K562 (cell line): ENCODE measurements around the gene CIAO3. TPM values are rescaled to one million over a fixed set of nuclear protein-coding genes. Genes with fewer than 3 reads are reported as not detected.
A peak's percentile ranks its signal among the peaks of the same experiment; 100 is the strongest.
"Not testable (repeated sequence)": the region's sequence is repeated elsewhere in the genome, so short reads cannot be mapped to it uniquely, and the experiment has no call there.

ENCODE experiments used
- ATAC-seq: fragments of 200-7000 bp; cut with Tn5 transposase; 3 replicates; pipeline ENCODE4 v1.9.1; 2020; ENCODE audit warnings: moderate library complexity
- BruUV-seq: library from RNA; stranded (reverse); fragments of 400-500 nt; replicated peaks from 2 replicates; lab custom pipeline; 2021; lab: Mats Ljungman, UMichigan
- CTCF ChIA-PET: fragments of 300-600 bp; formaldehyde crosslinking; extraction: SDS; loops from one replicate; lab custom pipeline; 2021; ENCODE audit warnings: low intra/inter-chr PET ratio; lab: Yijun Ruan, JAX
- POLR2A ChIA-PET: fragments of 300-600, 350-650 bp; sonication (Branson Sonifier 250); formaldehyde crosslinking; extraction: SDS; loops from one replicate; lab custom pipeline; 2021; ENCODE audit warnings: antibody characterized with exemption, inconsistent platforms; lab: Yijun Ruan, JAX
- DNase-seq, 4 experiments: peaks; one replicate each; pipeline versions ENCODE4 v3.0.0 to v3.0.0-alpha.2; 2011 to 2018; ENCODE audit warnings: low spot score in 3 of 4, mixed read lengths in 3 of 4; ENCODE audit errors: extremely low read depth in 1 of 4
- FAIRE-seq: peaks from 2 replicates; lab custom pipeline; 2011; peaks lifted over from hg19 to GRCh38; lab: Jason Lieb, UNC
- H2AFZ ChIP-seq: 2 replicates; pipeline ENCODE4 v1.6.0; 2011; ENCODE audit warnings: low read depth, low read length, control low read depth, inconsistent platforms
- H3K27ac ChIP-seq: fragments of 200-600 bp; 3 replicates; pipeline ENCODE4 v1.8.0; 2011; ENCODE audit warnings: low read depth, mild to moderate bottlenecking, control low read depth, inconsistent platforms, low read length, moderate library complexity, mixed read lengths; ENCODE audit errors: extremely low read depth
- H3K27me3 ChIP-seq, 2 experiments: fragments of 300-600 bp in 1 of 2; 2 replicates in 1 of 2; 3 replicates in 1 of 2; pipeline versions ENCODE4 v1.6.0 to v1.8.0; 2011; ENCODE audit warnings: inconsistent platforms in 2 of 2, low read length in 2 of 2, mild to moderate bottlenecking in 1 of 2, mixed read lengths in 1 of 2, moderate library complexity in 1 of 2; ENCODE audit not compliant: control insufficient read depth in 2 of 2, insufficient read depth in 2 of 2
- H3K36me3 ChIP-seq: fragments of 300-600 bp; 3 replicates; pipeline ENCODE4 v1.8.0; 2011; ENCODE audit warnings: mild to moderate bottlenecking, low read length, inconsistent platforms; ENCODE audit not compliant: control insufficient read depth, insufficient read depth
- H3K4me1 ChIP-seq, 2 experiments: fragments of 200-600 bp in 1 of 2; replicated peaks in 1 of 2; 2 replicates in 1 of 2; 3 replicates in 1 of 2; pipeline versions ENCODE4 v1.5.1 to v1.8.0; 2011; ENCODE audit warnings: inconsistent platforms in 2 of 2, low read length in 2 of 2, mild to moderate bottlenecking in 1 of 2, mixed read lengths in 1 of 2, moderate library complexity in 1 of 2; ENCODE audit not compliant: control insufficient read depth in 2 of 2, insufficient read depth in 2 of 2
- H3K4me2 ChIP-seq: 2 replicates; pipeline ENCODE4 v1.6.1; 2011; ENCODE audit warnings: low read length, control low read depth, inconsistent platforms, mixed read lengths; ENCODE audit not compliant: insufficient read depth
- H3K4me3 ChIP-seq: fragments of 200-600 bp; sonication (generic), shearing (Covaris generic); 2 replicates; pipeline ENCODE4 v1.5.1; 2016; ENCODE audit warnings: control low read depth, inconsistent platforms
- H3K79me2 ChIP-seq: fragments of 200-600 bp; 3 replicates; pipeline ENCODE4 v1.8.0; 2011; ENCODE audit warnings: low read length, inconsistent platforms; ENCODE audit not compliant: control insufficient read depth, insufficient read depth
- H3K9ac ChIP-seq, 2 experiments: 2 replicates each; pipeline versions ENCODE4 v1.6.0 to v1.6.1; 2011; ENCODE audit warnings: low read depth in 2 of 2, low read length in 2 of 2, control low read depth in 1 of 2, inconsistent platforms in 1 of 2, mild to moderate bottlenecking in 1 of 2, mixed read lengths in 1 of 2; ENCODE audit not compliant: insufficient read depth in 1 of 2
- H3K9me1 ChIP-seq: one replicate; pipeline ENCODE4 v1.6.0; 2011; ENCODE audit warnings: inconsistent platforms, mild to moderate bottlenecking, low read length, moderate library complexity; ENCODE audit not compliant: control insufficient read depth, insufficient read depth
- H3K9me3 ChIP-seq: replicated peaks from 2 replicates; pipeline ENCODE4 v1.5.1; 2011; ENCODE audit warnings: low read depth, low read length, inconsistent platforms; ENCODE audit not compliant: control insufficient read depth, insufficient read depth
- H4K20me1 ChIP-seq: replicated peaks from 2 replicates; pipeline ENCODE4 v1.6.1; 2011; ENCODE audit warnings: low read length, inconsistent platforms, mixed read lengths; ENCODE audit not compliant: control insufficient read depth, insufficient read depth
- CBX2 ChIP-seq: fragments of 200-600 bp; sonication (generic); IDR thresholded peaks from one replicate; pipeline ENCODE4 v1.6.1; 2012; ENCODE audit warnings: mild to moderate bottlenecking, low read length, inconsistent platforms; ENCODE audit not compliant: insufficient read depth, poor library complexity, severe bottlenecking
- PCBP1 ChIP-seq: fragments of 200-400 bp; formaldehyde crosslinking; IDR thresholded peaks from 2 replicates; pipeline ENCODE4 v1.6.1; 2018; ENCODE audit warnings: mild to moderate bottlenecking, low read depth, low read length; ENCODE audit not compliant: poor library complexity, severe bottlenecking
- RHOXF2B ChIP-seq: fragments of 250-450 bp; sonication (Bioruptor Pico); conservative IDR thresholded peaks from 2 replicates; pipeline ENCODE4 v1.5.1; 2021
- TAL1 ChIP-seq: fragments of 450-650 bp; IDR thresholded peaks from 2 replicates; pipeline ENCODE4 v1.6.1; 2016; ENCODE audit warnings: mild to moderate bottlenecking
- ZBTB7A ChIP-seq: IDR thresholded peaks from 2 replicates; pipeline ENCODE4 v1.6.1; 2011; ENCODE audit warnings: low read depth, mild to moderate bottlenecking, low read length, moderate library complexity, borderline replicate concordance; ENCODE audit not compliant: control insufficient read depth
- ZNF121 ChIP-seq: sonication (generic); formaldehyde crosslinking; conservative IDR thresholded peaks from 2 replicates; pipeline ENCODE4 v1.8.0; 2022; ENCODE audit warnings: missing genetic modification reagents
- WGBS: fragments of 100-300 bp; shearing (Covaris generic); methylation state at CpG from one replicate; pipeline ENCODE4 v1.1.6; 2016; ENCODE audit warnings: low coverage, mixed read lengths; ENCODE audit not compliant: insufficient coverage; ENCODE audit errors: missing lambda C conversion rate; 5-methylcytosine and 5-hydroxymethylcytosine counted together
- in situ Hi-C: fragments of 300-500 bp; cut with MboI; formaldehyde crosslinking; loops from 4 replicates; pipeline ENCODE4 v1.15.0; 2018; ENCODE audit warnings: inconsistent platforms, mixed read lengths
- intact Hi-C: fragments of 100-400 bp; cut with micrococcal nuclease; formaldehyde crosslinking; loops from 2 replicates; pipeline ENCODE4 v1.14.2; 2022
- polyA plus RNA-seq, 8 experiments: library from polyadenylated mRNA; depleted of rRNA in 4 of 8; stranded (reverse) in 5 of 8; unstranded in 3 of 8; fragments of >200 nt; fragmentation: Nextera tagmentation in 2 of 8; fragmentation: Illumina TruSeq in 1 of 8; extraction: Ambion mirVana in 2 of 8; extraction: Trizol in 1 of 8; gene quantifications; 2 replicates each; pipeline versions ENCODE4 v1.2.1 to v1.2.3, GENCODE V29; 2011 to 2014; ENCODE audit warnings: inconsistent platforms in 1 of 8, missing spikeins in 1 of 8
- total RNA-seq, 7 experiments: library from RNA; depleted of rRNA in 6 of 7; stranded (reverse); fragments of >200 nt in 6 of 7; fragmentation: Illumina TruSeq in 2 of 7; extraction: Trizol in 2 of 7; gene quantifications; 2 replicates each; pipeline versions ENCODE4 v1.2.1 to v1.2.3, GENCODE V29; 2011 to 2021; ENCODE audit warnings: low replicate concordance in 1 of 7

The CIAO3 gene
- total and polyA plus RNA-seq, 9 of the 15 experiments (the other 6 are each of a cell fraction or from before 2014, with no cell fraction given): 2.2 to 35.6 (median 18.7) TPM

DNA sequence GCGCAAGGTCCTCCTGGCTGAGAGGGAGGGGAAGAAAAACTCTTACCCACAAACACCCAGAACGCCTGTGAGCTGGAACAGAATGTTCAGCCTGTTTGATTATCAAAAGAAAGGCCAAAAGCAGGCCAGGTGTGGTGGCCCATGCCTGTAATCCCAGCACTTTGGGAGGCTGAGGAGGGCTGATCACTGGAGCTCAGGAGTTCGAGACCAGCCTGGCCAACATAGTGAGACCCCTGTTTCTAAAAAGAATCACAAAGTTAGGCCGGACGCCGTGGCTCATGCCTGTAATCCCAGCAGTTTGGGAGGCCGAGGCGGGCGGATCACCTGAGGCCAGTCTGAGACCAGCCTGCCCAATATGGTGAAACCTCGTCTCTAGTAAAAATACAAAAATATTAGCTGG is 35.5 kb upstream of the CIAO3 start:
- DNase-seq, H3K9me1 ChIP-seq, H4K20me1 ChIP-seq, BruUV-seq, H3K36me3 ChIP-seq, H3K27ac ChIP-seq, CTCF ChIA-PET, H3K9me3 ChIP-seq, H3K4me3 ChIP-seq, H3K4me2 ChIP-seq, ATAC-seq, H2AFZ ChIP-seq, H3K79me2 ChIP-seq, in situ Hi-C loops, intact Hi-C loops, FAIRE-seq: not testable (repeated sequence)
- Histone ChIP-seq H3K27me3 (peaks cover 0 to 11% of the 10 kb centered on the region in 2 experiments; a peak in 2 of 5 replicates), H3K9ac (peak overlapping the region in 1 of 2 experiments; percentile 45; a peak in 1 of 4 replicates), H3K4me1 (peaks cover 0 to 63% of the 10 kb centered on the region in 2 experiments; a peak in 3 of 5 replicates)
- POLR2A ChIA-PET: interaction anchor here (0.7 to 1.1 kb wide), 2 partner anchors 9 to 247 kb away, joined by 3 read pairs; no protein-coding TSS in a partner anchor
- 59% methylated on average over 10 of the region's 10 CpGs for WGBS
- peak; percentile 75 for TF ChIP-seq ZNF121

DNA sequence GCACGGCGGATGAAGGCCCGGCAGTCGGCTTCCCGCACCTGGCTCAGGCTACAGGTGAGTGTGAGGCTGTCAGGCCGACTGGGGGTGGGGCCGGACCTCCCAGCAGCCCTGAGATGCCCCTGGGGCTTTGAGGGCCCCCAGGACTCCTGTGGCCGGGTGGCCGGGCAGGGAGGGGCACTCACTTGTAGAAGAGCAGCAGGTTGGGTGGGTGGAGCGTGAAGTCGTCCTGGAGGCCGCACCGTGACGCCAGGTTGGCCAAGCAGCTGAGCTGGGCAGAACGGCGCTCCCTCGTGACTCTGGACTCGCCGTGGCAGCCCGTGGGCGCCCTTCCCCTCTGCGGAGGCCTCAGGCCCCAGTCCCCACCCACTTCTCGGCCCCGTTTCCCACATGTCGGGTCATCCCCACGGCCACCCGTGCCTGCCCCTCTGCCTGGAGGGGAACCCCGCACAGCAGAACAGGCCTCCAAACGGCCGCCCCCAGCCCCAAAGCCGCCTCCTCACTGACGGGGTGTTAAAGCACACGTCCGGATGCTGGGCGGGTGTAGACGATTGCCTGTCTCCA is 34.5 kb upstream of the CIAO3 start:
- Histone ChIP-seq H3K36me3 (no peaks in the 10 kb centered on the region), H3K4me3 (no peak overlapping the region), H3K79me2 (no peaks in the 10 kb centered on the region), H3K27me3 (peaks cover 0 to 3% of the 10 kb centered on the region in 2 experiments; a peak in 2 of 5 replicates), H4K20me1 (0 out of 2 replicates have a peak, but pooled peaks cover 2% of the 10 kb centered on the region), H3K9ac (no peak overlapping the region), H3K4me2 (no peak overlapping the region), H3K9me1 (peaks cover 2% of the 10 kb centered on the region), H3K27ac (no peak overlapping the region), H3K4me1 (peaks cover 0 to 62% of the 10 kb centered on the region in 2 experiments; a peak in 3 of 5 replicates), H2AFZ (no peak overlapping the region), H3K9me3 (no peaks in the 10 kb centered on the region)
- CTCF ChIA-PET: no interaction called here
- ATAC-seq: no peak
- intact Hi-C loops (no loop called here), in situ Hi-C loops (no loop called here)
- DNase-seq: no peak
- POLR2A ChIA-PET: no interaction called here
- BruUV-seq: no TSS peak
- TF ChIP-seq ZBTB7A (no peak), TAL1 (no peak), PCBP1 (peak; percentile 5), CBX2 (no peak), RHOXF2B (CRISPR knock-in tag) (no peak)
- 45% methylated on average over 28 of the region's 36 CpGs for WGBS
- FAIRE-seq: no peak
